ENCODE results near the gene PCDHA8.
A peak's percentile ranks its signal among the peaks of the same experiment; 100 is the strongest.
"Not testable (repeated sequence)": the region's sequence is repeated elsewhere in the genome, so short reads cannot be mapped to it uniquely, and the experiment has no call there.

PCDHA8 gene

GRCh38 chr5:140868721-140869554 lies 28.0 kb downstream of the PCDHA8 start, which contains the start of gene PCDHA11:
Gene PCDHA11 (plus strand): TSS chr5:140868957. CDS start chr5:140869104, 147 bp downstream.
- DNase-seq = peak in 2 of 56 donors; percentile 17 to 44

GRCh38 chr5:140869555-140869886 lies 28.5 kb downstream of the PCDHA8 start:
- no peak for DNase-seq

GRCh38 chr5:140870221-140871201 lies 29.5 kb downstream of the PCDHA8 start:
- no peak for DNase-seq

GRCh38 chr5:140875085-140876065 lies 34.4 kb downstream of the PCDHA8 start, which contains the start of gene PCDHA12:
Gene PCDHA12 (plus strand): TSS chr5:140875308. CDS start chr5:140875473, 165 bp downstream.
- no peak for DNase-seq

GRCh38 chr5:140876541-140877261 lies 35.7 kb downstream of the PCDHA8 start:
- DNase-seq = not testable (repeated sequence)

- DNase-seq = no peak
Measured at GRCh38 chr5:140877262-140877581, 36.2 kb downstream of the PCDHA8 start.

GRCh38 chr5:140881889-140882590 lies 41.1 kb downstream of the PCDHA8 start, which contains the start of gene PCDHA13:
Gene PCDHA13 (plus strand): TSS chr5:140882124. CDS start chr5:140882269, 145 bp downstream.
- DNase-seq = peak in 3 of 56 donors; percentile 14 to 40 (median 19)

GRCh38 chr5:140882591-140882899 lies 41.6 kb downstream of the PCDHA8 start:
- peak in 3 of 56 donors; percentile 7 to 22 (median 18) for DNase-seq

- DNase-seq = no peak
Measured at GRCh38 chr5:140883373-140883772, 42.4 kb downstream of the PCDHA8 start.

GRCh38 chr5:140883927-140884697 lies 43.1 kb downstream of the PCDHA8 start:
- no peak for DNase-seq
